GM19099 (cell line): ENCODE data around the gene CKS1B.

ENCODE experiments used
- POLR2A ChIP-seq: IDR thresholded peaks from 3 replicates; pipeline ENCODE4 v1.6.1; 2011; ENCODE audit warnings: low read depth; ENCODE audit not compliant: insufficient read length; ENCODE audit errors: extremely low read depth

The CKS1B gene

GRCh38 chr1:154957091-154957657 is 17.3 kb upstream of the CKS1B start:
- no peak for TF ChIP-seq POLR2A

DNA sequence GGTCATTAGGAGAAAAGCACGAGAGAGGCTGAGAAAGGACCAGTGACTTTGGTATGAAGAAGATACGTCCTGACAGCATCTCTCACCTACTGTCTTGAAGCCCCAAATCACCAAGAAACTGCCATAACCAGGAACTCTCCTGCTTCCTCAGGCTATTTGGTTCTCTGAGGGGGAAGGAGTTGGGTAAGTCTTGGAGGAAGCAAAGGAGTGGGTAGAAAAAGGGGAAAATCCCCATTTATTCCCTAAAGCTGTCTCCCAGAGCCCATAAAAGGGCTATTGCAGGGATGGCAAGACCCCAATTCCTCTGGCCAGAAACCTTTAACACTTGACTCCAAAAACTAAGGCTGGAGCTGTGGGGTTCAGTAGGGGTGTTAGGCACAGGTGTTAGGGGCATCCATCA is 16.4 kb upstream of the CKS1B start:
- TF ChIP-seq POLR2A: no peak

- no peak for TF ChIP-seq POLR2A
These were observed 15.6 kb upstream of the CKS1B start for GRCh38 chr1:154958681-154959425.

- no peak for TF ChIP-seq POLR2A
These were observed 15.1 kb upstream of the CKS1B start for GRCh38 chr1:154959426-154959780.

GRCh38 chr1:154960446-154961136 is 13.9 kb upstream of the CKS1B start:
- TF ChIP-seq POLR2A: no peak

- TF ChIP-seq POLR2A: peak; percentile 88
These were observed 13.0 kb upstream of the CKS1B start, which contains the start of gene PYGO2 for GRCh38 chr1:154961207-154962155. Gene PYGO2 (minus strand): TSS chr1:154961782. CDS start chr1:154961576, 206 bp downstream.

- no peak for TF ChIP-seq POLR2A
These were observed 12.2 kb upstream of the CKS1B start for GRCh38 chr1:154962156-154962749.

GRCh38 chr1:154962795-154963330 is 11.6 kb upstream of the CKS1B start:
- no peak for TF ChIP-seq POLR2A

DNA sequence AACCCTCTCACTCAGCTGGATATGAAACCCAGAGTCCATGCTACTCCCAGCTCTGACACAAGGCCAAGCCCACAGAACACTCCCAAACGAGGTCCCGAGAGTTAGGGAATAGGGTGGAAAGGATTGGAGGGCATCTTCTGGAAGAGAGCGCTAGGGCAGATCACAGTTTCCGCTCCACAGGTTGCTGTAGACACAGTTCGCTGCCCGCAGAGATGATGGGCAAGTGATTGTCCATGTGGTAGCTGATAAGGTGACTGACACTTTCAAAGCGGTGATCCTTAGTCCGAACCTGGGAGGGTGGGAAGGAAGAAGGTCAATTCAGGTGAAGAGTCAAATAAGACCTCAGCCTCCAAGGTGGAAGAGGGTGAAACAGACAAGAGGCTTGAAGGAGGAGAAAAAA is 10.8 kb upstream of the CKS1B start:
- TF ChIP-seq POLR2A: no peak

GRCh38 chr1:154964359-154964758 is 10.1 kb upstream of the CKS1B start:
- TF ChIP-seq POLR2A: no peak

DNA sequence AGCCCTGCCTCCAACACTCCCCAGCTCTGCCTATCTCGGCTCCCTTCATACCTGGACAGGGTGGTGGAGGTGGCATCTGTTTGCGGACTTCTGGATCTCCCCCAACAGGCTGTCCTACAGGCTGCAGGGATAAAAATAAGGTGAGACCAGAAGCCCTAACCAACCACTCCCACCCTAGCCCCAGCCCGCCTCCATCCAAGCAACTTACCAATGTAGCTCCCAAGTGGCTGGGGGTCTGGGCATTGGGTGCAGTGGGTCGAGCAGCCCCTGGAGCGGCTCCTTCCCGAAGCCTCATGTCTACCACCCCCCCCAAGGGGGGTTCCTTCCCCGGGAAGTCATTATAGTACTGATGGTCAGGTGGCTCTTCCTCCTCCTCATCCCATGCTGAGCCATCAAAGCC is 8.4 kb upstream of the CKS1B start:
- TF ChIP-seq POLR2A: no peak

- TF ChIP-seq POLR2A: no peak
These were observed 7.0 kb upstream of the CKS1B start for GRCh38 chr1:154967331-154967950.

DNA sequence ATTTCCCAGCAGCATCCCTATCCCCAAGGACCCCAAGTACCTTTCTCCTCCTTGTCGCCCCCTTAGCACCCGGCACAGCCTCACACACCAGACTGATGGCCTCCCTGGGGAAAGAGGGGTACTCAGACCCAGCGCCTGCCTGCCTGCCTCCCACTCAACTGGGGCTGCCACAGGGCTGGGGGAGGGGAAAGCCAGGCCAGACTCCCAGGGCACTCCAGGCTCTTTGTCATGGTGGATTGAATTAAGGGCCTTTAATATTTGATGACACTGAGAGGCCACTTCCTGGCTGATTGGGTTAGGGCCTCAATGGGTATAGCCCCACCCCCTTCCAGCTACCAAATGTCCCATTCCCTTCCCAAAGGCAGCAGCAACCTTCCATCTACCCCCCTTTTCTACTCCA is 5.8 kb upstream of the CKS1B start:
- no peak for TF ChIP-seq POLR2A

- TF ChIP-seq POLR2A: no peak
These were observed 5.2 kb upstream of the CKS1B start for GRCh38 chr1:154969246-154969645.

GRCh38 chr1:154969860-154970452 is 4.5 kb upstream of the CKS1B start:
- no peak for TF ChIP-seq POLR2A
